ENCODE measurements around the gene ZBTB11. TPM values are rescaled to one million over a fixed set of nuclear protein-coding genes. Genes with fewer than 3 reads are reported as not detected.
A peak's percentile ranks its signal among the peaks of the same experiment; 100 is the strongest.

The ZBTB11 gene
- polyA plus RNA-seq, 3 donors: 5.1 to 20.2 (median 6.8) TPM

GRCh38 chr3:101635954-101636798, 40.8 kb downstream of the ZBTB11 start:
- no peaks in the 10 kb centered on the region for H3K9me3 Mint-ChIP-seq
- H3K4me3 ChIP-seq (replicated peaks in 1 of 3; ENCODE audit: low read depth in 2 of 3, low read length in 3 of 3): no peak overlapping the region
- peak; percentile 71 for TF ChIP-seq CTCF (IDR thresholded peaks at IDR 0.05)
- H3K27ac Mint-ChIP-seq: peak overlapping the region in 1 of 7 donors; percentile 38
- H3K79me2 ChIP-seq (ENCODE audit: insufficient read depth, low read length): no peaks in the 10 kb centered on the region
- H3K27me3 Mint-ChIP-seq (ENCODE audit: low read depth in 3 of 3): peaks cover 0 to 2% (median 2%) of the 10 kb centered on the region in 3 donors
- H3K36me3 Mint-ChIP-seq: no peaks in the 10 kb centered on the region
- WGBS (ENCODE audit: insufficient coverage): 37% methylated on average over 8 of the region's 18 CpGs
- no peak overlapping the region for H3K4me3 Mint-ChIP-seq
- no peaks in the 10 kb centered on the region for H3K36me3 ChIP-seq (replicated peaks in 1 of 2; ENCODE audit: control insufficient read depth in 1 of 2, insufficient read depth in 2 of 2, low read length in 2 of 2)
- no peak overlapping the region for H3K27ac ChIP-seq (ENCODE audit: low read depth in 1 of 2, low read length in 2 of 2)
- DNase-seq: peak in 2 of 3 donors; percentile 4 to 17
- no peaks in the 10 kb centered on the region for H3K4me1 ChIP-seq (ENCODE audit: control insufficient read depth in 1 of 2, insufficient read depth in 2 of 2, low read length in 2 of 2)
- no peaks in the 10 kb centered on the region for H3K9me3 ChIP-seq (replicated peaks in 1 of 2; ENCODE audit: control insufficient read depth in 1 of 2, insufficient read depth in 1 of 2, low read length in 2 of 2)
- no peak overlapping the region for H2AFZ ChIP-seq (ENCODE audit: insufficient read depth, low read depth, low read length, poor library complexity, severe bottlenecking)
- no peak overlapping the region for H3K4me2 ChIP-seq (replicated peaks; ENCODE audit: extremely low read depth, low read length, poor library complexity, severe bottlenecking)
- intact Hi-C loops (cut with micrococcal nuclease): no loop called here
- H4K20me1 ChIP-seq (ENCODE audit: insufficient read depth, low read length): no peaks in the 10 kb centered on the region
- no peaks in the 10 kb centered on the region for H3K27me3 ChIP-seq (ENCODE audit: control insufficient read depth in 2 of 2, insufficient read depth in 2 of 2, low read length in 2 of 2)
- no peak overlapping the region for H3K9ac ChIP-seq (ENCODE audit: insufficient read depth, low read length, poor library complexity, severe bottlenecking)
- H3K4me1 Mint-ChIP-seq: peaks cover 4% of the 10 kb centered on the region

- H3K4me3 ChIP-seq (replicated peaks in 1 of 3; ENCODE audit: low read depth in 2 of 3, low read length in 3 of 3): no peak overlapping the region
- H3K36me3 ChIP-seq (replicated peaks in 1 of 2; ENCODE audit: control insufficient read depth in 1 of 2, insufficient read depth in 2 of 2, low read length in 2 of 2): no peaks in the 10 kb centered on the region
- no peak overlapping the region for H2AFZ ChIP-seq (ENCODE audit: insufficient read depth, low read depth, low read length, poor library complexity, severe bottlenecking)
- no peaks in the 10 kb centered on the region for H4K20me1 ChIP-seq (ENCODE audit: insufficient read depth, low read length)
- H3K9ac ChIP-seq (ENCODE audit: insufficient read depth, low read length, poor library complexity, severe bottlenecking): no peak overlapping the region
- intact Hi-C loops (cut with micrococcal nuclease): no loop called here
- Mint-ChIP-seq H3K9me3 (no peaks in the 10 kb centered on the region), H3K27ac (no peak overlapping the region), H3K36me3 (no peaks in the 10 kb centered on the region), H3K27me3 (ENCODE audit: low read depth in 3 of 3) (peaks cover 0 to 2% (median 2%) of the 10 kb centered on the region in 3 donors), H3K4me1 (peaks cover 4% of the 10 kb centered on the region), H3K4me3 (no peak overlapping the region)
- H3K9me3 ChIP-seq (replicated peaks in 1 of 2; ENCODE audit: control insufficient read depth in 1 of 2, insufficient read depth in 1 of 2, low read length in 2 of 2): no peaks in the 10 kb centered on the region
- no peak for DNase-seq
- no peak overlapping the region for H3K4me2 ChIP-seq (replicated peaks; ENCODE audit: extremely low read depth, low read length, poor library complexity, severe bottlenecking)
- H3K79me2 ChIP-seq (ENCODE audit: insufficient read depth, low read length): no peaks in the 10 kb centered on the region
- no peak for TF ChIP-seq CTCF (IDR thresholded peaks at IDR 0.05)
- H3K27ac ChIP-seq (ENCODE audit: low read depth in 1 of 2, low read length in 2 of 2): no peak overlapping the region
- no peaks in the 10 kb centered on the region for H3K27me3 ChIP-seq (ENCODE audit: control insufficient read depth in 2 of 2, insufficient read depth in 2 of 2, low read length in 2 of 2)
- 99% methylated on average over 8 of the region's 9 CpGs for WGBS (ENCODE audit: insufficient coverage)
- H3K4me1 ChIP-seq (ENCODE audit: control insufficient read depth in 1 of 2, insufficient read depth in 2 of 2, low read length in 2 of 2): no peaks in the 10 kb centered on the region
Observed at GRCh38 chr3:101635345-101635744, 41.6 kb downstream of the ZBTB11 start.
